GM12872 (cell line): Measurements from ENCODE around the gene PCDHGB5.
A peak's percentile ranks its signal among the peaks of the same experiment; 100 is the strongest.

Experiments
- CTCF ChIP-seq: IDR thresholded peaks from 3 replicates; pipeline ENCODE4 v1.5.1; 2011; ENCODE audit warnings: low read depth, mild to moderate bottlenecking, low read length, moderate library complexity; ENCODE audit not compliant: insufficient read depth

Gene PCDHGB5

GRCh38 chr5:141397756-141398551 lies at the start of gene PCDHGB5:
Gene PCDHGB5, plus strand, starts transcription at chr5:141397947. Its CDS starts 181 bp downstream, at chr5:141398128.
- peak; percentile 36; the same call in 1 of the 3 replicates for TF ChIP-seq CTCF

GRCh38 chr5:141349917-141350619 lies 47.7 kb upstream of the PCDHGB5 start, which contains the start of gene PCDHGB1:
Gene PCDHGB1, plus strand, starts transcription at chr5:141350099. Its CDS starts 162 bp downstream, at chr5:141350261.
- peak; percentile 64 for TF ChIP-seq CTCF

GRCh38 chr5:141351591-141351990 lies 46.2 kb upstream of the PCDHGB5 start:
- TF ChIP-seq CTCF: no peak

GRCh38 chr5:141354900-141355469 lies 42.8 kb upstream of the PCDHGB5 start, which contains the start of gene PCDHGA4:
Gene PCDHGA4, plus strand, starts transcription at chr5:141355021. Its CDS starts 87 bp downstream, at chr5:141355108.
- TF ChIP-seq CTCF: peak; percentile 48

GRCh38 chr5:141355641-141356040 lies 42.1 kb upstream of the PCDHGB5 start:
- no peak for TF ChIP-seq CTCF

GRCh38 chr5:141356133-141356532 lies 41.6 kb upstream of the PCDHGB5 start:
- no peak for TF ChIP-seq CTCF

GRCh38 chr5:141356950-141357349 lies 40.8 kb upstream of the PCDHGB5 start:
- no peak for TF ChIP-seq CTCF
